Glutamatergic neuron (in vitro differentiated cells): ENCODE measurements around the gene ZNF511. TPM values are rescaled to one million over a fixed set of nuclear protein-coding genes. Genes with fewer than 3 reads are reported as not detected.

Experiments used
- DNase-seq: peaks from one replicate; pipeline ENCODE4 v3.0.0; 2022
- H3K27ac Mint-ChIP-seq: one replicate; pipeline ENCODE4 v1.8.0; 2020; ENCODE audit warnings: mild to moderate bottlenecking, mixed read lengths, inconsistent platforms; ENCODE audit not compliant: unreplicated experiment
- H3K27me3 Mint-ChIP-seq: one replicate; pipeline ENCODE4 v1.8.0; 2020; ENCODE audit warnings: mild to moderate bottlenecking, moderate library complexity, mixed read lengths, inconsistent platforms; ENCODE audit not compliant: unreplicated experiment
- H3K36me3 Mint-ChIP-seq: one replicate; pipeline ENCODE4 v1.8.0; 2020; ENCODE audit warnings: mild to moderate bottlenecking, mixed read lengths, inconsistent platforms; ENCODE audit not compliant: unreplicated experiment
- H3K4me1 Mint-ChIP-seq: one replicate; pipeline ENCODE4 v1.8.0; 2020; ENCODE audit warnings: mild to moderate bottlenecking, low read depth, mixed read lengths, inconsistent platforms; ENCODE audit not compliant: unreplicated experiment
- H3K4me3 Mint-ChIP-seq: one replicate; pipeline ENCODE4 v1.8.0; 2020; ENCODE audit warnings: mild to moderate bottlenecking, mixed read lengths, inconsistent platforms; ENCODE audit not compliant: unreplicated experiment
- H3K9me3 Mint-ChIP-seq: one replicate; pipeline ENCODE4 v1.8.0; 2020; ENCODE audit warnings: mild to moderate bottlenecking, moderate library complexity, mixed read lengths, inconsistent platforms; ENCODE audit not compliant: unreplicated experiment
- total RNA-seq: library from RNA; stranded (reverse); fragmentation: NEBNext Ultra II Directional; extraction: Animal tissue kit (Norgen Biotek cat#: 25700); gene quantifications from one replicate; pipeline ENCODE4 v1.2.1, GENCODE V29; 2021; ENCODE audit not compliant: unreplicated experiment
- TF ChIP-seq, protein P1 (sequence below): fragments of 200-600 bp; sonication (generic); IDR thresholded peaks from one replicate; pipeline ENCODE4 v1.5.0; 2021; ENCODE audit not compliant: partially characterized antibody, unreplicated experiment

The ZNF511 gene
- total RNA-seq, 1 donor from 2014 or later: 24.6 TPM

DNA sequence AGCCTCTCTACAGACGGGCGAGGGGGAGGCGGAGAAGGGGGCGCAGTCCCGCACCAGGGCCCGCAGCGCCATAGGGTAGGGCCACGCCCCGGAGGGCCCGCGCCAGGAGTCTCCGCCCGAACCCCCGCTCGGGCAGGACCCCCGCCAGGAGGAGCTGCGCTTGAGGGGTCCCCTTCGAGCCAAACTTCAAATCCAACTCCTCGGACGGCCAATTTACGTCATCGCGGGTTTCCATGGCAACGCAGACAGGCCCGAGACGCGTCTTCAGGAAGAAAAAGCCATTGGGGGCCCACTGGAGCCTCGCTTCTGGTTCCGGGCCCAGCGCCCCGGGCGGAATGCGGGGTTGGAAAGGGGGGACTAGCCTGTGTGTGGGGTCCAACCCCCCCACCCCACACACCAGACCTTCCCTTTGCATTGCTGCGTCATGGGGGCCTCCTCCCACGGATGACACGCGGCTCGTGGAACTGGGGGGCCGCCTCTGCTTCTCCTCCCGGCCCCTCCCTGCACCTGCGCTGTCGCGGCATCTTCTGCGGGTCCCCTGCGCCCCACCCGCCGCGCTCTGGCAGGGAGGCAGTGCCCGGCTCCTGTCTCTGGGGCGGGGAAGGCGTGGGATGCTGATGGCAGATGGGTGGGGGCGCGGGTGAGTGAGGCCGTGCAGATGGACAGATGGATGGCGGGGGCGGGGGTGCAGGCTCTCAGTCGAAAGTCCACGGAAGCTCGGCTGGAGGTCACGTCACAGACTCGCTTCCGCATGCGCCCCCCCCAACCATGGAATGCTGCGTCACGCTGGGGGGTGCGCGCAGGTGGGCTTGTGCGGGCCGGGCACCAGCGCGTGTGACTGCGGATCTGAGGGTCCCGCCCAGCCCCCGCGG lies 26.8 kb downstream of the ZNF511 start:
- Mint-ChIP-seq H3K27ac (no peak overlapping the region), H3K4me3 (no peak overlapping the region), H3K4me1 (no peaks in the 10 kb centered on the region), H3K36me3 (peaks cover 15% of the 10 kb centered on the region), H3K9me3 (peaks cover 3% of the 10 kb centered on the region), H3K27me3 (peaks cover 17% of the 10 kb centered on the region)
- TF ChIP-seq, protein P1, sequence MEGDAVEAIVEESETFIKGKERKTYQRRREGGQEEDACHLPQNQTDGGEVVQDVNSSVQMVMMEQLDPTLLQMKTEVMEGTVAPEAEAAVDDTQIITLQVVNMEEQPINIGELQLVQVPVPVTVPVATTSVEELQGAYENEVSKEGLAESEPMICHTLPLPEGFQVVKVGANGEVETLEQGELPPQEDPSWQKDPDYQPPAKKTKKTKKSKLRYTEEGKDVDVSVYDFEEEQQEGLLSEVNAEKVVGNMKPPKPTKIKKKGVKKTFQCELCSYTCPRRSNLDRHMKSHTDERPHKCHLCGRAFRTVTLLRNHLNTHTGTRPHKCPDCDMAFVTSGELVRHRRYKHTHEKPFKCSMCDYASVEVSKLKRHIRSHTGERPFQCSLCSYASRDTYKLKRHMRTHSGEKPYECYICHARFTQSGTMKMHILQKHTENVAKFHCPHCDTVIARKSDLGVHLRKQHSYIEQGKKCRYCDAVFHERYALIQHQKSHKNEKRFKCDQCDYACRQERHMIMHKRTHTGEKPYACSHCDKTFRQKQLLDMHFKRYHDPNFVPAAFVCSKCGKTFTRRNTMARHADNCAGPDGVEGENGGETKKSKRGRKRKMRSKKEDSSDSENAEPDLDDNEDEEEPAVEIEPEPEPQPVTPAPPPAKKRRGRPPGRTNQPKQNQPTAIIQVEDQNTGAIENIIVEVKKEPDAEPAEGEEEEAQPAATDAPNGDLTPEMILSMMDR: no peak
- DNase-seq: peak; percentile 78

DNA sequence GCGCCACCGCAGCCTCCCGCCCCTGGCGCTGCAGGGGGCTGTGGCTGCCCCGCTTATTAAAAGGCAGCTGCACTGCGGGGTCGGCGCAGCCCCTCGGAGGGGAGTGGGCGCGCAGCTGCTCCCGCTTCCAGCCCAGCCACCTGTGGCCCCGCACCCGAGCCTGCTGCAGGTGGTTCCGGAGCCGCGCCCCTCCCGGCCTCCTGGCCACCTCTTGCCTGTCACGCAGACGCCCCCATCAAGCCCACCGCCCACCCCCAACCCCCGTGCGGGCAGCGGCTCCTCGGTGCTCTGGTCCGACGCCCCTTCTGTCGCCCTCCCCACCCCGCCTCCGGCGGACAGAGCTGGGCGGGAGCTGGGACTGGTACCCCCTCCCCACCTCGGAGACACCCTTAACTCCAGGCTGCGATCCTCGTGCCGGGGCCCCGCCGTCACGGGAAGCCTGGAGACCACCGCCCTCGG lies 27.4 kb downstream of the ZNF511 start:
- H3K9me3 Mint-ChIP-seq: peaks cover 3% of the 10 kb centered on the region
- H3K27me3 Mint-ChIP-seq: peaks cover 17% of the 10 kb centered on the region
- DNase-seq: peak; percentile 41

DNA sequence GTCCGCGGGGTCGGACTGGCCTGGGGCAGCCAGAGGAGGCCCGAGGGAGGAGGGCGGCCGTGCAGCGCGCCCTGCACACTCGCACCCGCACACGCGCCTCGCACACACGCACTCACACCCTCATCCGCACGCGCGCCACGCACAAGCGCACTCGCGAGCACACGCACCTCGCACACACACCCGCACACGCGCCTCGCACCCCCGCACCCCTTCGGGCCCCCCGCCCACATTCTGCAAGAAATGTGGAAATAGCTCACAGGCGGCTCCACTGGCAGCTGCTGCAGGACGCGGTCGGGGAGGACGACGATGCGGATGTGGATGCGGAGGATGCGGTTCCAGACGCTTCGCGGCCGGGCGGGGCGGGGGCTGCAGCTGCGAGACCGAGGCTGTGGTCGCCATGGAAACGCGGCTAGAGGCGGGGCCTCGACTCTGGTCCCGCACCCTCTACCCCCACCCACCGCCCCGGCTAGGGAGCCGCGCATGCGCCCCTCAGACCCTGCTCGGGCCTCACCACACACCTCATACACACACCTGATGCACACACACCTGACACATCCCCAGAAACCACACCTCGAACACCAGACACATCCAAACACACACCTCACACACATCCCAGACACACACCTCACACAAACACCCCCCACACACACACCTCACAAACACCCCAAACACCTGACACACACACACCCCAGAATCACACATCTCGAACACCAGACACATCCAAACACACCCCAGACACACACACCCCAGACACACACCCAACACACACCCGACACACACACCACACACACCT lies 28.1 kb downstream of the ZNF511 start, which contains the start of gene CALY:
CALY (minus strand) TSS at position 320 of the 793 bp plus-strand sequence. CDS start 7,907 bp downstream, outside the sequence.
- H3K9me3 Mint-ChIP-seq: peaks cover 5% of the 10 kb centered on the region
- TF ChIP-seq, protein P1: no peak
- peak within 1 kb of the TSS; percentile 64 for H3K4me3 Mint-ChIP-seq
- peak; percentile 92 for DNase-seq
- H3K27me3 Mint-ChIP-seq: peaks cover 17% of the 10 kb centered on the region
- H3K36me3 Mint-ChIP-seq: peaks cover 12% of the 10 kb centered on the region
- no peak within 1 kb of the TSS for H3K27ac Mint-ChIP-seq
- H3K4me1 Mint-ChIP-seq: no peaks in the 10 kb centered on the region

More for the DNA sequence above, 27.4 kb downstream of the ZNF511 start:
- peaks cover 15% of the 10 kb centered on the region for H3K36me3 Mint-ChIP-seq
- no peak overlapping the region for H3K4me3 Mint-ChIP-seq
- TF ChIP-seq, protein P1: no peak
- H3K4me1 Mint-ChIP-seq: no peaks in the 10 kb centered on the region
- H3K27ac Mint-ChIP-seq: no peak overlapping the region

DNA sequence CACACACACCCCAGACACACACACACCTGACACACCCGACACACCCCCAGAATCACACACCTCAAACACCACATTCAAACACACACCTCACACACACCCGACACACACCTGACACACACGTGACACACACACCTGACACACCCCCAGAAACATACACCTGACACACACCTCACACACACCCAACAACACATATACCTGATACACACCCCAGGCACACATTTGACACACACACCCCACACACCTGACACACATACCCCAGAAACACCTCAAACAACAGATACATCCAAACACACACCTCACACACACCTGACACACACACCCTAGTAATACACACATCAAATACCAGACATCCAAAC lies 28.6 kb downstream of the ZNF511 start:
- Mint-ChIP-seq H3K36me3 (peaks cover 9% of the 10 kb centered on the region), H3K4me3 (no peak overlapping the region), H3K4me1 (no peaks in the 10 kb centered on the region), H3K27ac (no peak overlapping the region), H3K9me3 (peaks cover 9% of the 10 kb centered on the region), H3K27me3 (peaks cover 12% of the 10 kb centered on the region)
- TF ChIP-seq, protein P1: no peak
- no peak for DNase-seq
